Measurements from ENCODE around the gene KLK13.

The KLK13 gene

DNA sequence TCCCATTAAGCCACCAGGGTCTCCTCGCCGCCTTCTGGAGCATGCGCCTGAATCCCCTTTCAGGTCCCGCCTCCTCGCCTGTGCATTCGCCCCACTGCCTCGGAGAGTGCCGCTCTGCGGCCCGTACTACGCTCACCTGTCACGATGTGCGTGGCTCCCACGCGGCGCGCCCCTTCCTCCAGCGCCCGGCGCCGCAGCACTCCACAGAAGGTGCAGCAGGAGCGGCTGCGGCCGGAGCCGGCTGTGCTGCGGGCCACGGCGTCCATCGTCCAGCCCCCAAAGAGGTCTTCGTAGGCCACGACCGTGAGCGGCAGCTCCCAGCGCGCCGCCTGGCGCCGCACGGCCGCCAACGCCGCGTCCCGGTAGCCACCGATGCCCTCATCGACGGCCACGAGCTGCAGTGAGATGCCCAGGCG is 39.0 kb upstream of the KLK13 start:
- no peak overlapping the region for H3K27ac ChIP-seq (ENCODE audit: low read length)
- no peaks in the 10 kb centered on the region for H3K9me3 ChIP-seq (ENCODE audit: insufficient read depth, low read length, severe bottlenecking)
- peaks cover 35% of the 10 kb centered on the region for H4K20me1 ChIP-seq (ENCODE audit: insufficient read depth, low read length)
- H2AFZ ChIP-seq (ENCODE audit: low read depth, low read length), result no peak overlapping the region
- no peak overlapping the region for H3K4me3 ChIP-seq (ENCODE audit: low read depth in 1 of 2, low read length in 2 of 2)
- H3K4me2 ChIP-seq (ENCODE audit: insufficient read depth, low read length), result no peak overlapping the region
- ATAC-seq (ENCODE audit: insufficient read depth, low read depth), result no peak
- H3K79me2 ChIP-seq (ENCODE audit: insufficient read depth, low read length), result peaks cover 51% of the 10 kb centered on the region
- H3K27me3 ChIP-seq (ENCODE audit: insufficient read depth, low read length, poor library complexity), result no peaks in the 10 kb centered on the region
- peaks cover 63% of the 10 kb centered on the region for H3K36me3 ChIP-seq (ENCODE audit: insufficient read depth, low read length)
- H3K9ac ChIP-seq (ENCODE audit: low read depth, low read length), result no peak overlapping the region
- TF ChIP-seq EZH2 (IDR thresholded peaks at IDR 0.05; ENCODE audit: borderline replicate concordance, low read depth, low read length, severe bottlenecking), result no peak
- TF ChIP-seq, protein P1, sequence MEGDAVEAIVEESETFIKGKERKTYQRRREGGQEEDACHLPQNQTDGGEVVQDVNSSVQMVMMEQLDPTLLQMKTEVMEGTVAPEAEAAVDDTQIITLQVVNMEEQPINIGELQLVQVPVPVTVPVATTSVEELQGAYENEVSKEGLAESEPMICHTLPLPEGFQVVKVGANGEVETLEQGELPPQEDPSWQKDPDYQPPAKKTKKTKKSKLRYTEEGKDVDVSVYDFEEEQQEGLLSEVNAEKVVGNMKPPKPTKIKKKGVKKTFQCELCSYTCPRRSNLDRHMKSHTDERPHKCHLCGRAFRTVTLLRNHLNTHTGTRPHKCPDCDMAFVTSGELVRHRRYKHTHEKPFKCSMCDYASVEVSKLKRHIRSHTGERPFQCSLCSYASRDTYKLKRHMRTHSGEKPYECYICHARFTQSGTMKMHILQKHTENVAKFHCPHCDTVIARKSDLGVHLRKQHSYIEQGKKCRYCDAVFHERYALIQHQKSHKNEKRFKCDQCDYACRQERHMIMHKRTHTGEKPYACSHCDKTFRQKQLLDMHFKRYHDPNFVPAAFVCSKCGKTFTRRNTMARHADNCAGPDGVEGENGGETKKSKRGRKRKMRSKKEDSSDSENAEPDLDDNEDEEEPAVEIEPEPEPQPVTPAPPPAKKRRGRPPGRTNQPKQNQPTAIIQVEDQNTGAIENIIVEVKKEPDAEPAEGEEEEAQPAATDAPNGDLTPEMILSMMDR (IDR thresholded peaks at IDR 0.05; ENCODE audit: borderline replicate concordance, extremely low read depth, low read length, poor library complexity, severe bottlenecking), result no peak
- peaks cover 28% of the 10 kb centered on the region for H3K4me1 ChIP-seq (ENCODE audit: insufficient read depth, low read length)
- DNase-seq, result no peak

DNA sequence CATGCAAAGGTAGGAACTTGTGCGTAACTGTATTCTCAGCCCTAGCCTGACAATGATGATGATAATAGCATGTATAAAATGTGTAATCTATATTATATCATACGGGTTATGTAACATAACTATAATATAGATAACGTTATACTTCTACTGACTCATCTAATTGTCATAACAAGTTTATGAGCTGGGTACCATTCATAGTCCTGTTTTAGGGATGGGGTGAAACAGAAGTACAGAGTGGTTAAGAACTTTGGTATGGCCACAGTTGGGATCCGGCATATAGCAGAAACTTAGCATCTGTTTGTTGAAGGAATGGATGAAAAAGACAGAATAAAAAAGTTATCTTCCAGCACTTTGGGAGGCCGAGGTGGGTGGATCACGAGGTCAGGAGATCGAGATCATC is 38.1 kb upstream of the KLK13 start:
- H2AFZ ChIP-seq (ENCODE audit: low read depth, low read length), result no peak overlapping the region
- H3K4me1 ChIP-seq (ENCODE audit: insufficient read depth, low read length), result peaks cover 24% of the 10 kb centered on the region
- H3K4me3 ChIP-seq (ENCODE audit: low read depth in 1 of 2, low read length in 2 of 2), result no peak overlapping the region
- H3K27ac ChIP-seq (ENCODE audit: low read length), result no peak overlapping the region
- no peaks in the 10 kb centered on the region for H3K9me3 ChIP-seq (ENCODE audit: insufficient read depth, low read length, severe bottlenecking)
- no peak overlapping the region for H3K9ac ChIP-seq (ENCODE audit: low read depth, low read length)
- H3K36me3 ChIP-seq (ENCODE audit: insufficient read depth, low read length), result peaks cover 68% of the 10 kb centered on the region
- DNase-seq (no peak), ATAC-seq (ENCODE audit: insufficient read depth, low read depth) (no peak)
- no peaks in the 10 kb centered on the region for H3K27me3 ChIP-seq (ENCODE audit: insufficient read depth, low read length, poor library complexity)
- peaks cover 38% of the 10 kb centered on the region for H4K20me1 ChIP-seq (ENCODE audit: insufficient read depth, low read length)
- H3K79me2 ChIP-seq (ENCODE audit: insufficient read depth, low read length), result peaks cover 48% of the 10 kb centered on the region
- no peak overlapping the region for H3K4me2 ChIP-seq (ENCODE audit: insufficient read depth, low read length)
- no peak for TF ChIP-seq EZH2 (IDR thresholded peaks at IDR 0.05; ENCODE audit: borderline replicate concordance, low read depth, low read length, severe bottlenecking)
- TF ChIP-seq, protein P1 (IDR thresholded peaks at IDR 0.05; ENCODE audit: borderline replicate concordance, extremely low read depth, low read length, poor library complexity, severe bottlenecking), result no peak

DNA sequence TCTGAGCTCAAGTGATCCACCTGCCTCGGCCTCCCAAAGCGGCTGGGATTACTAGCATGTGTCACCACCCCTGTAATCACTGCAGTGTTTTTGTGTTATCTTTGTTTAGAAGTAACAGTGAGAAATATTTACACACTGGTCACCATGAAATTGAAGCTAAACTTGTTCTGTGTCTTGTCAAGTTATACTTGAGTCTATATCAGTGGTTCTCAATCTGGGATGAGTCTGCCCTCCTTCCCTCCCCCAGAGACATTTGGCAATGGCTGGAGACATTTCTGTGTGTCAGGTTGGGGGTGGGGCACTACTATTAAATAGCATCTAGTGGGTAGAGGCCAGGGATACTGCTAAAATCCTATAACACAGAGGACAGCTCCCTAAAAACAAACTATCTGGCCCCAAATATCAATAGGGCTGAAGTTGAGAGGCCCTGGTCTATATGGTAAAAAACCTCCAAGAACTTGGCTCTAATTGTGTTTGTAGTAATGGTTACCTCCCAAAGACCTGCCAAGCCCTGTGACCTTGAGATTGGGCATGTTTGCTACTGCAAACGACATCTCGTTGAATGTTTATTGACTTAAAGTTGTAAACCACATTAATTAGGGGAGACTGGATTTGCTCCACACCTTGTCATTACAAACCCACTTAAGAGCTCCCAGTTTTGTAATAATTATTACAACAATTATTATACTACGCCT is 36.4 kb upstream of the KLK13 start:
- Histone ChIP-seq H3K4me2 (ENCODE audit: insufficient read depth, low read length) (no peak overlapping the region), H3K79me2 (ENCODE audit: insufficient read depth, low read length) (peaks cover 32% of the 10 kb centered on the region), H3K27ac (ENCODE audit: low read length) (no peak overlapping the region), H3K27me3 (ENCODE audit: insufficient read depth, low read length, poor library complexity) (no peaks in the 10 kb centered on the region), H3K4me1 (ENCODE audit: insufficient read depth, low read length) (peaks cover 12% of the 10 kb centered on the region), H3K9me3 (ENCODE audit: insufficient read depth, low read length, severe bottlenecking) (no peaks in the 10 kb centered on the region), H2AFZ (ENCODE audit: low read depth, low read length) (no peak overlapping the region), H3K36me3 (ENCODE audit: insufficient read depth, low read length) (peaks cover 73% of the 10 kb centered on the region), H4K20me1 (ENCODE audit: insufficient read depth, low read length) (peaks cover 47% of the 10 kb centered on the region), H3K4me3 (ENCODE audit: low read depth in 1 of 2, low read length in 2 of 2) (no peak overlapping the region), H3K9ac (ENCODE audit: low read depth, low read length) (no peak overlapping the region)
- ATAC-seq (ENCODE audit: insufficient read depth, low read depth) (no peak), DNase-seq (no peak)
- TF ChIP-seq, protein P1 (IDR thresholded peaks at IDR 0.05; ENCODE audit: borderline replicate concordance, extremely low read depth, low read length, poor library complexity, severe bottlenecking), result no peak
- no peak for TF ChIP-seq EZH2 (IDR thresholded peaks at IDR 0.05; ENCODE audit: borderline replicate concordance, low read depth, low read length, severe bottlenecking)
